ENCODE measurements around the gene WFDC1. TPM values are rescaled to one million over a fixed set of nuclear protein-coding genes. Genes with fewer than 3 reads are reported as not detected.

WFDC1 gene
- total and polyA plus RNA-seq, 4 donors: 1.0 to 5.2 (median 2.9) TPM

DNA sequence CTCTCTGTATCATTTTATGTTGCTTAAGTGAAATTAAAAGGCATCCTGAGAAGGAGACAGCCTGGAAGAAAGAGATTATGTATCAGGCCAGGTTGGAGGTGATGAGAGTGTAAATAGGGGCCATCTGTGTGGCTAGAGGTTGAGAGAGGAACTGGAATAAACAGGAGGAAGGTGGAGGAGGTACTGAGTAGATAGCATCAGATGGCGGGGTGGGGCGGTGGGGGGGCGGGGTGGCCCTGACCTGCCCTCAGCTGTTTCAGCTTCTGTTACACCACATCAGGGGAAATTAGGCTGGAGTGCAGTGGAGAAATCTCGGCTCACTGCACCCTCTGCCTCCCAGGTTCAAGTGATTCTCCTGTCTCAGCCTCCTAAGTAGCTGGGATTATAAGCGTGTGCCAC lies 48.0 kb upstream of the WFDC1 start:
- no peak for DNase-seq (ENCODE audit: low spot score)
- peaks cover 0 to 2% (median 0%) of the 10 kb centered on the region in 4 donors for H3K27me3 ChIP-seq (ENCODE audit: control insufficient read depth in 4 of 4, insufficient read depth in 4 of 4, low read length in 3 of 4)
- H3K4me3 ChIP-seq (ENCODE audit: low read depth in 1 of 3, low read length in 3 of 3): no peak overlapping the region
- no peaks in the 10 kb centered on the region for H3K4me1 ChIP-seq (ENCODE audit: control insufficient read depth in 4 of 4, insufficient read depth in 4 of 4, low read length in 3 of 4)
- no peak overlapping the region for H3K27ac ChIP-seq (ENCODE audit: low read depth in 1 of 2, low read length in 2 of 2)
- WGBS: 72% methylated on average over 5 of the region's 5 CpGs
- no peak overlapping the region for H3K9ac ChIP-seq (ENCODE audit: low read depth in 1 of 2, low read length in 2 of 2)
- H3K9me3 ChIP-seq (ENCODE audit: control insufficient read depth in 4 of 4, low read length in 3 of 4): peaks cover 0 to 2% (median 0%) of the 10 kb centered on the region in 4 donors
- TF ChIP-seq FOXA2 (IDR thresholded peaks at IDR 0.05) (no peak), JUND (IDR thresholded peaks at IDR 0.05) (no peak), SP1 (IDR thresholded peaks at IDR 0.05) (no peak), TAF1 (conservative IDR thresholded peaks at IDR 0.05) (no peak), EGR1 (IDR thresholded peaks at IDR 0.05; ENCODE audit: low read depth in 2 of 2) (no peak), YY1 (IDR thresholded peaks at IDR 0.05) (no peak)
- TF ChIP-seq, protein P1, sequence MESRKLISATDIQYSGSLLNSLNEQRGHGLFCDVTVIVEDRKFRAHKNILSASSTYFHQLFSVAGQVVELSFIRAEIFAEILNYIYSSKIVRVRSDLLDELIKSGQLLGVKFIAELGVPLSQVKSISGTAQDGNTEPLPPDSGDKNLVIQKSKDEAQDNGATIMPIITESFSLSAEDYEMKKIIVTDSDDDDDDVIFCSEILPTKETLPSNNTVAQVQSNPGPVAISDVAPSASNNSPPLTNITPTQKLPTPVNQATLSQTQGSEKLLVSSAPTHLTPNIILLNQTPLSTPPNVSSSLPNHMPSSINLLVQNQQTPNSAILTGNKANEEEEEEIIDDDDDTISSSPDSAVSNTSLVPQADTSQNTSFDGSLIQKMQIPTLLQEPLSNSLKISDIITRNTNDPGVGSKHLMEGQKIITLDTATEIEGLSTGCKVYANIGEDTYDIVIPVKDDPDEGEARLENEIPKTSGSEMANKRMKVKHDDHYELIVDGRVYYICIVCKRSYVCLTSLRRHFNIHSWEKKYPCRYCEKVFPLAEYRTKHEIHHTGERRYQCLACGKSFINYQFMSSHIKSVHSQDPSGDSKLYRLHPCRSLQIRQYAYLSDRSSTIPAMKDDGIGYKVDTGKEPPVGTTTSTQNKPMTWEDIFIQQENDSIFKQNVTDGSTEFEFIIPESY (IDR thresholded peaks at IDR 0.05): no peak
- H3K36me3 ChIP-seq (ENCODE audit: control insufficient read depth in 4 of 4, insufficient read depth in 3 of 4, low read depth in 1 of 4, low read length in 3 of 4): no peaks in the 10 kb centered on the region

DNA sequence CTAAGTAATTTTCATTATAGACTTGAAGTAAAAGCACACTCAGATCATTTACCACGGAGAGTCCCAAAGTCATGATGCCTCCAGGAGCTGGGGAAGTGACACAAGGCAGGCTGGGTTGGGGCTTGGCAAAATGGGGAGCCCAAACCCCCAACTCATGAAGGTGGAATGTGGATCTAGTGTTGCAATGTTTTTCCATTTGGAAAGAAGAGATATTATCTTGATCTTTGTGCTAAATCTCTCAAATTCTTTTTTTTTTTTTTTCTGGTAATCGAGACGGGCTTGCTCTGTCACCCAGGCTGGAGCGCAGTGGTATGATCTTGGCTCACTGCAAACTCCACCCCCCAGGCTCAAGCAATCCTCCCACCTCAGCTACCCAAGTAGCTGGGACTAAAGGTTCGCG lies 47.3 kb upstream of the WFDC1 start:
- peaks cover 0 to 2% (median 0%) of the 10 kb centered on the region in 4 donors for H3K9me3 ChIP-seq (ENCODE audit: control insufficient read depth in 4 of 4, low read length in 3 of 4)
- no peaks in the 10 kb centered on the region for H3K4me1 ChIP-seq (ENCODE audit: control insufficient read depth in 4 of 4, insufficient read depth in 4 of 4, low read length in 3 of 4)
- 88% methylated on average over 6 of the region's 6 CpGs for WGBS
- H3K4me3 ChIP-seq (ENCODE audit: low read depth in 1 of 3, low read length in 3 of 3): no peak overlapping the region
- H3K27ac ChIP-seq (ENCODE audit: low read depth in 1 of 2, low read length in 2 of 2): no peak overlapping the region
- DNase-seq (ENCODE audit: low spot score): no peak
- TF ChIP-seq, protein P2, sequence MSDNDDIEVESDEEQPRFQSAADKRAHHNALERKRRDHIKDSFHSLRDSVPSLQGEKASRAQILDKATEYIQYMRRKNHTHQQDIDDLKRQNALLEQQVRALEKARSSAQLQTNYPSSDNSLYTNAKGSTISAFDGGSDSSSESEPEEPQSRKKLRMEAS (IDR thresholded peaks at IDR 0.05): no peak
- TF ChIP-seq HNF4A (conservative IDR thresholded peaks at IDR 0.05): no peak
- TF ChIP-seq HNF4G (IDR thresholded peaks at IDR 0.05): no peak
- no peak for TF ChIP-seq YY1 (IDR thresholded peaks at IDR 0.05)
- TF ChIP-seq RXRA (IDR thresholded peaks at IDR 0.05): no peak
- TF ChIP-seq FOXA2 (IDR thresholded peaks at IDR 0.05): no peak
- no peak overlapping the region for H3K9ac ChIP-seq (ENCODE audit: low read depth in 1 of 2, low read length in 2 of 2)
- no peaks in the 10 kb centered on the region for H3K36me3 ChIP-seq (ENCODE audit: control insufficient read depth in 4 of 4, insufficient read depth in 3 of 4, low read depth in 1 of 4, low read length in 3 of 4)
- no peaks in the 10 kb centered on the region for H3K27me3 ChIP-seq (ENCODE audit: control insufficient read depth in 4 of 4, insufficient read depth in 4 of 4, low read length in 3 of 4)

DNA sequence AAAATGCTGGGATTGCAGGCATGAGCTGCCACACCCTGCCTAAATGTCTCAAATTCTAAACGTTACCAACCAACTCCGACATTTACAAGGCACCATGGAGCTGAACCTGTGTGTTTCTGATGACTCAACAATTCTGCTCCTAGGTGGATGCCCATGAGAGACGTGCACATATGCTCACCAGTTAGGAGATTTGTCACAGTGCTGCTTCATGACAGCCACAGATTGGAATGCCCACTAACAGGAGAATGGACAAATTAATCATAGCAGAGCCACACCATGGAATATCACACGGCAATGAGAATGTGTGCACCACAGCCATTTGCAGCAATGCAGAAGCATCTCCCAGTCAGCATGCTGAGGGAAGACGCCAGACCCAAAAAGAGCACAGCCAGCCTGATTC lies 46.8 kb upstream of the WFDC1 start:
- TF ChIP-seq, protein P3, sequence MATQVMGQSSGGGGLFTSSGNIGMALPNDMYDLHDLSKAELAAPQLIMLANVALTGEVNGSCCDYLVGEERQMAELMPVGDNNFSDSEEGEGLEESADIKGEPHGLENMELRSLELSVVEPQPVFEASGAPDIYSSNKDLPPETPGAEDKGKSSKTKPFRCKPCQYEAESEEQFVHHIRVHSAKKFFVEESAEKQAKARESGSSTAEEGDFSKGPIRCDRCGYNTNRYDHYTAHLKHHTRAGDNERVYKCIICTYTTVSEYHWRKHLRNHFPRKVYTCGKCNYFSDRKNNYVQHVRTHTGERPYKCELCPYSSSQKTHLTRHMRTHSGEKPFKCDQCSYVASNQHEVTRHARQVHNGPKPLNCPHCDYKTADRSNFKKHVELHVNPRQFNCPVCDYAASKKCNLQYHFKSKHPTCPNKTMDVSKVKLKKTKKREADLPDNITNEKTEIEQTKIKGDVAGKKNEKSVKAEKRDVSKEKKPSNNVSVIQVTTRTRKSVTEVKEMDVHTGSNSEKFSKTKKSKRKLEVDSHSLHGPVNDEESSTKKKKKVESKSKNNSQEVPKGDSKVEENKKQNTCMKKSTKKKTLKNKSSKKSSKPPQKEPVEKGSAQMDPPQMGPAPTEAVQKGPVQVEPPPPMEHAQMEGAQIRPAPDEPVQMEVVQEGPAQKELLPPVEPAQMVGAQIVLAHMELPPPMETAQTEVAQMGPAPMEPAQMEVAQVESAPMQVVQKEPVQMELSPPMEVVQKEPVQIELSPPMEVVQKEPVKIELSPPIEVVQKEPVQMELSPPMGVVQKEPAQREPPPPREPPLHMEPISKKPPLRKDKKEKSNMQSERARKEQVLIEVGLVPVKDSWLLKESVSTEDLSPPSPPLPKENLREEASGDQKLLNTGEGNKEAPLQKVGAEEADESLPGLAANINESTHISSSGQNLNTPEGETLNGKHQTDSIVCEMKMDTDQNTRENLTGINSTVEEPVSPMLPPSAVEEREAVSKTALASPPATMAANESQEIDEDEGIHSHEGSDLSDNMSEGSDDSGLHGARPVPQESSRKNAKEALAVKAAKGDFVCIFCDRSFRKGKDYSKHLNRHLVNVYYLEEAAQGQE (IDR thresholded peaks at IDR 0.05): no peak
- TF ChIP-seq RXRA (IDR thresholded peaks at IDR 0.05) (no peak), RAD21 (IDR thresholded peaks at IDR 0.05) (no peak), SP1 (IDR thresholded peaks at IDR 0.05) (no peak)
- no peaks in the 10 kb centered on the region for H3K27me3 ChIP-seq (ENCODE audit: control insufficient read depth in 4 of 4, insufficient read depth in 4 of 4, low read length in 3 of 4)
- H3K27ac ChIP-seq (ENCODE audit: low read depth in 1 of 2, low read length in 2 of 2): no peak overlapping the region
- DNase-seq (ENCODE audit: low spot score): no peak
- H3K4me3 ChIP-seq (ENCODE audit: low read depth in 1 of 3, low read length in 3 of 3): no peak overlapping the region
- no peak overlapping the region for H3K9ac ChIP-seq (ENCODE audit: low read depth in 1 of 2, low read length in 2 of 2)
- H3K36me3 ChIP-seq (ENCODE audit: control insufficient read depth in 4 of 4, insufficient read depth in 3 of 4, low read depth in 1 of 4, low read length in 3 of 4): no peaks in the 10 kb centered on the region
- H3K4me1 ChIP-seq (ENCODE audit: control insufficient read depth in 4 of 4, insufficient read depth in 4 of 4, low read length in 3 of 4): no peaks in the 10 kb centered on the region
- H3K9me3 ChIP-seq (ENCODE audit: control insufficient read depth in 4 of 4, low read length in 3 of 4): peaks cover 0 to 2% (median 0%) of the 10 kb centered on the region in 4 donors
- WGBS: 80% methylated on average over 5 of the region's 5 CpGs

Data from liver (tissue), 9 donors.